GM04504 (cell line): ENCODE measurements around the gene ACVR1.

ENCODE experiments used
- DNase-seq: peaks from one replicate; pipeline ENCODE4 v3.0.0-alpha.2; 2012; ENCODE audit warnings: low read depth

ACVR1 gene

DNA sequence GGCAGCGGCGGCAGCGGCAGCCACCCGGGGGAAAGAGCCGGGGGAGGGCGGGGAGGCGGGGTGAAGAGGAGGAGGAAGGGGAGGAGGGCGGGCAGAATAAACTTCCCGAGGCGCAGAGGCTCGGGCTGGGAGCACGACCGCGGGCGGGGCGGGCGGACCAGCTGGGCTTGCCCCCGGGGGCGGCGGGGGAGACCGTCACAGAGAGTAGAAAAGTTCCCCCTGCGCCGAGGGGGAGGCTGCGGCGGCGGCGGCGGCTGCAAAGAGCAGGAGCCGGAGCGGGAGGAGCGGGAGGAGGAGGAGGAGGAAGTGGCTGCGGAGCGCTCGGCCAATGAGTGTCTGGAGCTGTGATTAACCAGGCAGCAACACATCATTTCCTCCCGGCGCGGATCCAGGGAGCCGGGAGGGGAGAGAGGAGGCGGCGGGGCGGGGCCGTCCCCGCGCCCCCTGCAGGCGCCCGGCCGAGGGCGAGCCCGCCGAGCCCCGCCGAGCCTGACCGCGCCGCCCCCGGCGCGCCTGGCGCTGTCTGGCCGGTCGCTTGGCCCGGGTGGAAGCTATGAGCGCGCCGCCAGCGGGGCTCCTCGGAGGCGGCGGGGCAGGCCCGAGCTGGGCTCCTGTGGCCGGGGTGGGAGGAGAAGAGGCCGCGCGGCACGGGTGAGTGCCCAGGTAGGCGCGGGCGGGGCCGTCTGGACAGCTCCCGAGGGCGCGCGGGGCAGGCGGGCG, at the start of gene ACVR1:
Gene ACVR1 (minus strand): TSS at position 265 of the 720 bp plus-strand sequence. CDS start 76,837 bp downstream, outside the sequence.
- peak; percentile 97 for DNase-seq

DNA sequence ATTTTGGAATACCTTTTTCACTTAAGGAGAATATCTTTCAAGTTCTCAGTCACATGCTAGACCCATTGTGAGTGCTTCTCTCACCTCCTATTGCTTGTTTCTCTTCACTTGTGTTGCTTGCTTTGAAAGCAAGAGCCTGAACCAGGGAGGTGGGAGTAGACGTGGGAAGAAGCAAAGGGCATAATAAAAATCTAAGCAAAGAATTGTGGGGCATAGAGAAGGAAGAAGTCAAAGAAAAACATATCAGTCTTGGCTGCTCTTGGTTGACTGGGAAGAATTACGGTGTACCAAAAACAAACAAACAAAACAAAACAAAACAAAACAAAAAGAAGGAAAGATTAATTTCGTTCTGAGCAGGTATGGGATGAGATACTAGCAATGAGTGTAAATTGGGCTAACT, 48.9 kb upstream of the ACVR1 start:
- DNase-seq = no peak

DNA sequence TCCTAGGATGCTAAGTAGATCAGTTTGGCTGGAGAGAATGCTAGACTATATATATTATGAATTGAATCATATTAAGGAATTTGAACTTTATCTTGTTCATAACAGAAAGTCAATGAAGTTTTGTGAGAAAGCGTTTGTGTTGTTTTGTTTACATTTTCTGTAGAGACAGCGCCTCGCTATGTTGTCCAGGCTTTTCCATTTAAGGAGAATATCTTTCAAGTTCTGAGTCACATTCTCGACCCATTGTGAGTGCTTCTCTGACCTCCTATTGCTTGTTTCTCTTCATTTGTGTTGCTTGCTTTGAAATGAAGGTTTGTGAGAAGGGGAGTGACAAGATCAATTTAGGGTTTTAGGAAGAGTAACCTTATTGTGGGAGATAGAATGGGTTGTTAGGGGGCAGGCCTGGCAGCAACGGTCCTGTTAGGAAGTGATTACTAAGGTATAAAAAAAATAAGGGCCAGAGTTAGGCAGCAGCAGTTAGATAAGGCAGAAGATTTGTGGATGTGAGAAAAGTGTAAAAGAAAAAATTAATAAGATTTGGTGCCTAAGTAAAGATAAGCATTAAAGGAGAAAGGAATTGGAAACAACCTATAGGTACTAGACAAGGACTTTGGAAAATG, 47.6 kb upstream of the ACVR1 start:
- DNase-seq = no peak

DNA sequence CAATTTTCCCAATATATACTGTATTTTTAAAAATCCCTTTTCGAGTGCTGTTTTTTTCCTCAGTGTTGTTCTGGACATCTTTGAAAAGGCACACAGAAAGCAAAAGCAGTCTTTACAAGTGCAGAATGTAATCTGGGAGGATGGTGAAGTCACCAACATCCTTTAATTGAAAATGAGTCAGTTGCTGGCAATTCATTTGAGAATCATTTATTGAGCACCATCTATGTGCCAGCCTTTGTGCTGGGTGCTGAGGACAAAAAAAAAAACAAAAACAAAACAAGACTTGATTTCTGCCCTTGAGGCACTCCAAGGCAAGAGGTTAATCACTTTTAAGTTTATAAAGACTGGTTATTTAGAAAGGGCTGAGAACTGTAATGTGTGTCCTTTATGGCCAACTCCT, 46.7 kb upstream of the ACVR1 start:
- DNase-seq = no peak

DNA sequence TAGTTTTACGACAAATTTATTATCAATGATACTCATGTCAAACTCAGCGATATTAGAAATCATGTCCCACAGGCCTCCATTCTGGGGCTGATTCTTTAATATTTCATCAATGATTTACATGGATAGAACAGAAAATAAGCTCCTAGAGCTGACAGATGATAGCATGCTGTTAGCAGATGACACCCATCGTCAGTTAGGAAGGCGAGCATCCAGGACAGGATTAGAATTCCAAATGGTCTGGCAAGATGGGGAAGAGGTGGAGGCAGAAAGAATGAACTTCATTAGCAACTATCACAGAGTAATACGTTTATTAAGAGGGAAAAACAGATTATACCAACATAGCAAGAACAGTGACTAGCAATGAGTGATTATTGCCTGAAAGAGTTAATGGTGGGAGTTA, 46.2 kb upstream of the ACVR1 start:
- no peak for DNase-seq

DNA sequence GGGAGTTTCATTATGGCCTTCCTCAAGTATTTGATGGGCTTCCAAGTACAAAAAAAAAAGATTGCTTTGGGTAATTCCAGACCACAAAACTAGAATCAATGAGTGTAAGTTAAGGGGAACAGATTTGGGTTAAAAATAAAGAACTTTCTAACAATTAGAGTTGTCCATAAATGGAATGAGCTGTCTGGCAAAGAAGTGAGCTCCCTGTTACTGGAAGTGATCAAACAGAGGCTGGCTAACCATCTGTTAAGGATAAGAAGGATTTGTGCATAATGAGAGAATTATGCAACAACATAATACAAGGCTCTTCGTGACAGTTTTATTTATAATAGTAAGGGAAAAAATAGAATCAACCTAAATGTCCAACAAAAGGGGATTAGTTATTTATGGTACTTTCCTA, 44.6 kb upstream of the ACVR1 start:
- no peak for DNase-seq

DNA sequence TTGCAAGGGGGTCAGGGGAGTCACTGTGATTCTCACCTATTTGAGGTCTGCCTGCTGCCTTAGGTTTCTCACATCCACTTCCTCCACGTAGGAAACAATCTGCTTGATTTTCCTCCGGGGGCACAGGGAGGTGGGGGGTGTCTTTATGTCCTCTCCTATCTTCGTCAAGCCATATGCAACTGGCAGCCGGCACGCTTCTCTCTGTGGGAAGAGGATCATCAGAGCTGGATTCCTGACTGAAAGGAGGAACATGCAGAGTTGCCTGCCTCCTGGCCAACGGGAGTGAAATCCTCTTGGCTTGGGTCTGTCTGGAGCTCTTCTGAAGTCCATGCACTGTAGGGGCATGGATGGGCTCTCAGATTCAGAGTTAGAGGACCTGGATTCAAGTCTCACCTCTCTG, 43.1 kb upstream of the ACVR1 start:
- DNase-seq = no peak

DNA sequence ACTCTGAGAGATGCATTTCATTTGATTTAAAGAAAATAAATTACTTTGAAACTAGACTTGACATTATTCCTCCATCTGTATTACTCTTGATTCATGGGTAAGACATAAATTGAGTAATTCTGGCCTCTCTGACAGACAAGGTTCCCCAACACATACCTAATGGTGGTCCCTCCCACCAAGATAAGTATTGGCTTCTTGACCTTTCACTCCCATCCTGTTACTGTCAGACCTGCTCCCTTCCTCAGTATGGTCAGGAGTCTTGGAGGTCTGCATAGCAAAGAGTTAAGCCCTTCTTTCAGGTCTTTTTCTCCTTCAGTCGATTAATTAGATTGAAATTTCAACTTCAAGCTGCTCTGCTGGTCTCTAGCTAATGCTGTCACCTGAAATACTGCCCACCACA, 42.2 kb upstream of the ACVR1 start:
- DNase-seq = no peak

DNA sequence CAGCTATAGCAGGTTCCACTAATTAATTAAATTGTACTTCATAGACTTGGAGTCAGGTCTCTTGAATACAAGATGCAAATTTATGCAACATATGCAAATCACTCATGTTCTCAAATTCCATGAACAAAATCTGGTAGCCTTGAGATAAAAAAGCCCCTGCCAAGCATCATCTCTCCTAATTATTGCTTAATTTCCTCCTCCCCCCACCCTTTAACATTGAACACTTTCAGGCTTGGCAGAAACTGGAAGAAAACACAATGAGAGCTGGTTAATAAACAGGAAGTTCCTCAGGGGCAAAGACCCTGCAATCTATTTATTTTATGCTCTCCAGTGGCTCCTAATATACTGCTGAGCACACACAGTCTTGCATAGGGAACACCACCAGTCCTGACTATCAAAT, 35.6 kb upstream of the ACVR1 start:
- no peak for DNase-seq

DNA sequence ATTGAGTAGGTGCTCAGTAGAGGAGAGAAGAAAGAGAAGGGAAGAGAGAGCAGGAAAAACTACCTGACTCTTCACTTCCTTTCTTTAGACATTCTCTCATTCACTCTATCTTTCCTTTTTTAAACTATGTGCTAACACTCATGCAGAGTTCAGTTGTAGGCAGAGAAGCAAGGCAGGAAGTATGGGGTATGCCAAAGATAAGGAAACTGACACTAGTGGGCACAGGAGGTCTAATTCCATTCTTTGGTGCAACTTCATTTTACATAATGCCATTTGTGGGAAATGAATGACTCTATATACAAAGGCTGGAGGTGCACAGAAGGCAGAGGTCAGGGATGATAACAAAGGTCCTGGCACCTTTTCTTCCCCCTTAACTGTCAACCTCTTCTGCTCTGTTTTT, 35.1 kb upstream of the ACVR1 start:
- no peak for DNase-seq

DNA sequence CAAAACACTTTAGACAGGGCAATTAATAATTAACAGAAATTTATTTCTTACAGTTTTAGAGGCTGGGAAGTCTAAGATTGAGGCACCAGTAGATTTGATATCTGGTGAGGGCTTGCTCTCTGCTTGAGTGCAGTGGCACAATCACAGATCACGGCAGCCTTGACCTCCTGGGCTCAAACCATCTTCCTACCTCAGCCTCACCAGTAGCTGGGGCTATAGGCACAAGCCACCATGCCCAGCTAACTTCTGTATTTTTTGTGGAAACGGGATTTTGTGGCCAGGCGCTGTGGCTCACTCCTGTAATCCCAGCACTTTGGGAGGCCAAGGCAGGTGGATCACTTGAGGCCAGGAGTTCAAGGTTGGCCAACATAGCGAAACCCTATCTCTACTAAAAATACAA, 29.0 kb upstream of the ACVR1 start:
- no peak for DNase-seq

DNA sequence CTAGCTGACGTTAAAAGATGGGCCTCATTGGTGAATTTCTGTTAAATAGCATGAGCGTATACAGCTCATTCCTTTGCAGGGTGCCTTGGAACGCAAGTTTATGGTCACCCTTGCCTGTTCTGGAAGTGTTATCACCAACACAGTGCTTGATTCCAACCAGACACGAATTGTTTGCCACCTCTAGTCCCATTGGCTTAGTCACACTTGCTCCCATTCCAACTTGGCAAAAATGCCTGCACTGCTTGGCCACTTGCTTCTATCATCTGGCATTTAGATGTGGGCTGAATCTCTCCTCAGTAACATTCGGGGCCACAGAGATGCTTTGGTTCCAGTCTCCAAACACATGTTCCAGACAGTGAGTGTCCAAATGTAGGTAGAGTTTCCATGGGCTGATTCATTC, 27.5 kb upstream of the ACVR1 start:
- DNase-seq = no peak

DNA sequence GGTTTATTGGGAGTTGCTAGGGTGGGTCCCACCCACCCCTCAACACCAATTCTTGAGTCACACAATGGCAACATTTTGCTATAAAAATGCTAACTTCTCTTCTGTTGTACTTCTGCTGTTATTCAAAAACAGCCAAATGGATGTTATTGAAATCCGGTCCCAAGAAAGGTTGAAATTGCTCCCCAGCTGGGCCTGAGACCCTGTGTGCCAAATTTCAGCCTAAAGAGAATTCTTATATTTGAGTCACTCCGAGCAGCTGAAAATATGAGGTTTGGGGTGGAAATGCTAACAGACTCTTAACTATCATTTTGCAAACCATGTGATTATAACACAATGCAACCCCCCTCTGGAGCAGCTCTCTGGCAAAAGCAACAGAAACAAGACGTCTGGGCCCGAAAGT, 27.0 kb upstream of the ACVR1 start:
- no peak for DNase-seq

DNA sequence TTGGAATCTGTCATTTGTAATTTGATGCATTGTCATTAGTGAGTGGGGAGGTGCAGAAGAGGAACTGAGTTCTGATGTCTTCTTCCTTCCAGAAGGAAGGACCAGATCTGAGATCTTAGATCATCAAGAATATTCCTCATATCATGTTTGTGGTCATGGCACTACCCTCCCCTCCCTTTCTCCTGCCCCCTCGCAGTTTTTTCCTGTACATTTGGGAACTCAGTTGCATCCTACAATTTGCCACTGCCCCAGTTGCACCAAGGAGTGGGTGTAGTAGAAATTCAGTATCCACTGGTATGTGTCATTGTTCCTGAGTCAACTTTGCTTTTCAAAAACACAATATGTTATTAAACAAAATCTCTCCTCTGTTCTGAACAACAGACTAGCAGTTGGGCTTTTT, 26.6 kb upstream of the ACVR1 start:
- DNase-seq = no peak

DNA sequence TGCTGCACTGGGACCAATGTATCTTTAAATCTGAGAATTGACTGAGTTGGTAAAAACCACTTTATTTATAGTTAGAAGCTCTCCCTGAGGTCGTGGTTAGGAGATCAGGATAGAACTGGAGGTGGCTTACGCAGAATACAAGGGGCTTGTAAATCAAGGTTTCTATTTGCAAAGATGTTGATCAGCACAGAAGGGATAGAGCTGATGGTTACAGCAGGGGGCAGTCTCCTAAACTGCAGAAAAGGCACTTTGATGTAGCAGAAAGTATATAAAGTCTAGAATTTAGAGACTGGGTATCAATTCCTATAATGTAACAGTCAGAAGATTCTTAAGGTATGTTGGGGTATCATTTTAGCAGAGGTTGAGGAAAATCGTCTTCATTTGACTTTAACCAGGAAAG, 25.2 kb upstream of the ACVR1 start:
- DNase-seq = no peak

DNA sequence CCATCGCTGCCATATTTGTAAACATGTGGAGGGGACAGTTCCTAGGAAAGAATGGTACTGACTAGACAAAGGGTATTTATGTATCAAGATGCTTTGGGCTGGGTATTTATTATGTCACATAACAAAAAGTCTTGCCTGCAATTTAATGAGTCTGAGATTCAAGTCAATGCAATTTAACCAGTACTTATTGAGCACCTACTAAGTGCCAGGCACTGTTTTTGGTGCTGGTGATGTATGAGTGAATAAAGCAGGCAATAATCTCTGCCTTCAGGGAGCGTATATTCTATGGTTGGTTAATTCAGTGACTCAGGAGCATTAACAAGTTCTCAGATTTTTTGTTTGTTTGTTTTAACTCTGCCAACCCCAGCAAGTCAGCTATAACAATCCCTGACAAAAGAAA, 24.6 kb upstream of the ACVR1 start:
- DNase-seq = no peak

DNA sequence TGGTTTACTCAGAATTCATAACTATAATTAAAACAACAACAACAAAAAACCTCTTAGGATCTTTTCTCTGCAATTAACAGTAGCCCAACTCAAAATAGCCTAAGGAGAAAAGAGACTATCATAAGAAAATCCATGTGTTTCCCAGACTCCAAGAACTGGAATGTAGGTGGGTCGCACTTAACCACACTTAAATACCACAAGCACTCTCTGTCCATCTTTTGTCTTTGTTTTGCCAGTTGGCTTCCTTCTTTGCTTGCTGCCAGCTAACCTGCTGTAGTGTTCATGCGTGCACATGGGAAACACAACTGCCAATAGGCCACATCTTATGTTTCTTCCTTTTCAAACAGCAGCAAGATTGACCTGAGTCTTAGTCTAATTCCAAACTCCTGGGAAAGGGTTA, 24.1 kb upstream of the ACVR1 start:
- DNase-seq = no peak

DNA sequence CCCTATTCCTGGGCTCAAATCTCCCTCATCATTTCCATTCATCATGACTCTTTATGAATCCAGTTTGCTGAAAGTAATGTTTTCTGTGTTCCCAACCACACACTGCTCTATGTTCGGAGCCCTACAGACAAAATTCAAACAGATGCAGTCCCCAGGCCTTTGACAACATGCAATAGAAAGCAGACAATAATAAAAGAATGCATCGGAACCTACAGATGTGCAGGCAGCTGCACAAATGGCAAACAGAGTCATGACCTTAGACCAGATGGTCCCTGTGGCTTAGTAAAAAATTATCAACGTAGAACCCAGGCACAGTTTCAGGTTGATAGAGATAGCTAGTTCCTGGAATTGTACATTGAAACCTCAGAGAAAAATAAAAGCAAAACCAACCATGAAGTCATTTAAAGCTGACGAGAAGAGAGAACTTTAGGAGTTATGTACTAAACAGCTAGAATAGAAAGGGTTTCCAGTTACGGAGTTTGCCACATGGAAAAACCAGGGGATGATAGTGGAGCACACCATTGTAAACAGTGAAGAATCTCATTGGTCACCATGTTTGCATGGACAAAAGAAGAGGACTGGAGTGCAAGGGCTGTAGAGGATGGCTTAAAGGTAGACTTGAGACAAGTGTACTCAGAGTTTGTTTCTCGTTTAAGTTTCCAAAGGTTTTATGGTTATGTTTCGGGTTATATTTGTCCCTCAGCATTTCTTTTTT, 23.2 kb upstream of the ACVR1 start:
- DNase-seq = no peak

DNA sequence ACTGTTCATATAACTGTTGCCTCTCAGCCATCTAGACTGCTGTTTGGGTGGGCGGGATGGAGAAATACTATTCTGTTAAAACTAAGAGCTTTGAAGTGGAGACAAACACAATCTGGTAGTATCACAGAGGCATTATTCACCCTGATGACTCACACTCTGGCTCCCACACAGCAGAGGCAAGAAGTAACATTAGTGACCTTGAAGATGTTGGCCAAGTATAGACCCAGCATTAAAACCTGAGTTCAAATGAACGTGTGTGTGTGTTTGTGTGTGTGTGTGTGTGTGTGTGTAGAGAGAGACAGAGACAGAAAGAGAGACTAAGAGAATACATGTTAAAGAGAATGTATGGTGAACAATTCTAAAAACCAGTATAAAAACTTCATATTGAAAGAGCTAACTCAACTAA, 22.5 kb upstream of the ACVR1 start:
- peak; percentile 57 for DNase-seq

DNA sequence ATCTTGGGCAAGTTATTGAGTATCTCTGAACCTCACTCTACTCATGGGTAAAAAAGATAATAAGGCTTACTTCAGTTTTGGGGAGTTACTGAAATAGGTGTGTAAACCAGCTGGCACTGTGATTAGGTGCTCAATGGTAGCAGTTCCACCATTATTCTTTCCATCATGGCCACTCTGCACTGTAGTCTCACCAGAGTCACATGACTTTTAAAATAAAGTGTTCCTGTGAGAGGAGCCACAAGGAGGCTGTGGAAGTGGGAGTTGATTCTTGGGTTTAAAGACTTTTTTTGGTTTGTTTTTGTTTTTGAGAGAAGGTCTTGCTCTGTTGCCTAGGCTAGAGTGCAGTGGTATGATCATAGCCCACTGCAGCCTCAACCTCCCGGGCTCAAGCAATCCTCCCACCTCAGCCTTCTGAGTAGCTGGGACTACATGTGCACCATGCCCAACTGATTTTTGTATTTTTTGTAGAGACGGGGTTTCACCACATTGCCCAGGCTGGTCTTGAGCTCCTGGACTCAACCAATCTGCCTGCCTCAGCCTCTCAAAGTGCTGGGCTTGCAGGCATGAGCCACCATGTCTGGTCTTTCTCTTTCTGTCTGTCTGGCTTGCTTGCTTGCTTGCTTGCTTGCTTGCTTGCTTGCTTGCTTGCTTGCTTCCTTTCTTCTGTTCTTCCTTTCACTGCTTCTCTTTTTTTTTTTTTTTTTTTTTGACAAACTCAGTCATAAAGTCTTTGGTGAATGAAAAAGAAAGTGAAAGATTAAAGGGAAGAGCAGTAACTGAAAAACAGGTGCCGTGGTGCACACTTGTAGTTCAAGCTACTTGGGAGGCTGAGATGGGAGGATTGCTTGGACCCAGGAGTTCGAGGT, 21.2 kb upstream of the ACVR1 start:
- no peak for DNase-seq

DNA sequence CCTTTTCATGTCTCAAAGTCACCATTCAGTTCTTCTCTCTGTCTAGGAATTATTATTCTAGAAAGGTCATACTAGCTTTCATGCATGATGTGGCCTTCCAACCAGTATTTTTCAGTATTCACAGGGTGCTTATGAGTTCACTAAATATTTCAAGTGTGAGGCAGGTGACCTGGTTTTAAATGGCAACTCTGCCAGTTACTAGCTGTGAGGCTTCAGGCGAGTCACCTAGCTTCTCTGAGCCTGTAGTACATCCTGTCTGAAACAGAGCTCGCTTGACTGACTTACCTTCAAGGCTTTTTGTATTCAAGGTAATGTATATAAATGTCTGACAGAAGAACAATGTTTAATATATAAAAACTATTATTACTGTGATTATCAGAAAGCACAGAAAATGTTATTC, 19.4 kb upstream of the ACVR1 start:
- no peak for DNase-seq

DNA sequence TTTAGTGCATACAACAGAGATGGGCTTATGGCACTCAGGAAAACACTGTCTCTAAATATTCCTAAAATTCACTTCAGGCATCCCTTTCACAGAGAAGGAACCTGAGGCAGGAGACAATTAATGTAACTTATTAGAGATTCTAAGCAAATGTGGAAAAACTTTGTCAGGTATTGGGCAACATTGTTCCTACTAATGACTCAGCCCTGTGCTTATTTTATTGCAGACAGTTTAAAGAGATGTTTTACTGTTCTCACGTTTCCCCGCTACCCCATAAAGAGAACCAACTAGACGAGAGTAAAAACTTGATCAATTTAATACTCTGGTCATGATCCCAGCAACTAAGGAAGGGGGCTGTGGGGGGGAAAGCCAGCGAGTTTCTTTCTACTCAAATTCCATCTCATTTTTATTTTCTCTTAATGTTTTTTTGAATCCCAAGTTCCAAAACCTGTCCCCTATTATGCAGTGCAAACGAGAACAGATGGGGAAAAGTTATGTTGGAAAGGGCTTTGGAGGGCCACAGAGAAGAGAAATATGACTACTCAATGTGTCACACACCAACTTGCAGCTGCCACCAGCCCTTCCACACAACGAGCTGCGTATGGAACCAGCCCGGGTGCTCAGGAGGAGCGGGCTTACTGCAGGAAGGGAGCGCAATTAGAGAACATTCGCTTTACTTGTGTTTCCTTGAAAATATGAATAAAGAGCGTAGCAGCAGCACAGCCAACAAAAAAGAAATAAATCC, 18.7 kb upstream of the ACVR1 start:
- peak; percentile 60 for DNase-seq
